IMR-90 (cell line): ENCODE data around the gene MAGEF1. TPM values are rescaled to one million over a fixed set of nuclear protein-coding genes. Genes with fewer than 3 reads are reported as not detected.

Experiments
- ATAC-seq: fragments of 200-7000 bp; cut with Tn5 transposase; 2 replicates; pipeline ENCODE4 v1.9.1; 2020; ENCODE audit warnings: low read depth, mild to moderate bottlenecking, moderate library complexity
- BruUV-seq: library from RNA; stranded (reverse); fragments of 400-500 nt; replicated peaks from 2 replicates; lab custom pipeline; 2021; lab: Mats Ljungman, UMichigan
- CTCF ChIA-PET: fragments of 300-600 bp; formaldehyde crosslinking; extraction: SDS; loops from one replicate; lab custom pipeline; 2021; ENCODE audit warnings: antibody characterized with exemption; lab: Yijun Ruan, JAX
- POLR2A ChIA-PET: fragments of 300-600 bp; sonication (Branson Sonifier 250); formaldehyde crosslinking; loops from one replicate; lab custom pipeline; 2022; ENCODE audit warnings: antibody characterized with exemption; ENCODE audit not compliant: unreplicated experiment; lab: Charles Lee
- DNase-seq: peaks from one replicate; pipeline ENCODE4 v3.0.0; 2013
- H2AFZ ChIP-seq: replicated peaks from 2 replicates; pipeline ENCODE3; 2013; ENCODE audit warnings: low read length, mild to moderate bottlenecking; ENCODE audit not compliant: poor library complexity
- H2AK5ac ChIP-seq: 2 replicates; pipeline ENCODE4 v1.6.1; 2013; ENCODE audit warnings: low read depth, low read length, inconsistent platforms
- H2AK9ac ChIP-seq: replicated peaks from 2 replicates; pipeline ENCODE3; 2013; ENCODE audit warnings: mild to moderate bottlenecking, low read depth, low read length, moderate library complexity; ENCODE audit not compliant: poor library complexity
- H2BK120ac ChIP-seq: 2 replicates; pipeline ENCODE4 v1.6.1; 2013; ENCODE audit warnings: low read depth, low read length, inconsistent platforms
- H2BK15ac ChIP-seq: 3 replicates; pipeline ENCODE4 v1.6.1; 2013; ENCODE audit warnings: low read depth, low read length, inconsistent platforms
- H2BK20ac ChIP-seq: 2 replicates; pipeline ENCODE4 v1.6.1; 2013; ENCODE audit warnings: low read depth, mild to moderate bottlenecking, inconsistent platforms, low read length, moderate library complexity
- H2BK5ac ChIP-seq: 2 replicates; pipeline ENCODE4 v1.6.1; 2013; ENCODE audit warnings: mild to moderate bottlenecking, low read depth, low read length, inconsistent platforms; ENCODE audit not compliant: poor library complexity, severe bottlenecking
- H3K14ac ChIP-seq: replicated peaks from 2 replicates; pipeline ENCODE4 v1.6.1; 2013; ENCODE audit warnings: low read depth, low read length, inconsistent platforms
- H3K18ac ChIP-seq: 2 replicates; pipeline ENCODE4 v1.6.1; 2013; ENCODE audit warnings: low read depth, low read length, control low read depth
- H3K23ac ChIP-seq: 2 replicates; pipeline ENCODE4 v1.6.1; 2013; ENCODE audit warnings: low read depth, low read length, inconsistent platforms
- H3K27ac ChIP-seq: 2 replicates; pipeline ENCODE4 v1.5.1; 2013; ENCODE audit warnings: mild to moderate bottlenecking, control low read depth, low read length; ENCODE audit not compliant: insufficient read depth
- H3K27me3 ChIP-seq: 2 replicates; pipeline ENCODE4 v1.6.1; 2013; ENCODE audit warnings: low read length; ENCODE audit not compliant: control insufficient read depth, insufficient read depth
- H3K36me3 ChIP-seq: 2 replicates; pipeline ENCODE4 v1.6.1; 2013; ENCODE audit warnings: low read length, mixed read lengths; ENCODE audit not compliant: control insufficient read depth, insufficient read depth
- H3K4ac ChIP-seq: 2 replicates; pipeline ENCODE4 v1.6.1; 2013; ENCODE audit warnings: low read depth, low read length, inconsistent platforms
- H3K4me1 ChIP-seq: 2 replicates; pipeline ENCODE4 v1.6.1; 2013; ENCODE audit warnings: low read length, mixed read lengths; ENCODE audit not compliant: control insufficient read depth, insufficient read depth
- H3K4me2 ChIP-seq: 2 replicates; pipeline ENCODE4 v1.6.1; 2013; ENCODE audit warnings: low read depth, mild to moderate bottlenecking, control low read depth, low read length, moderate library complexity
- H3K4me3 ChIP-seq: 2 replicates; pipeline ENCODE4 v1.5.1; 2013; ENCODE audit warnings: low read depth, mild to moderate bottlenecking, control low read depth, low read length, moderate library complexity; ENCODE audit not compliant: insufficient read depth
- H3K56ac ChIP-seq: 2 replicates; pipeline ENCODE4 v1.6.1; 2013; ENCODE audit warnings: low read length, inconsistent platforms; ENCODE audit not compliant: insufficient read depth; ENCODE audit errors: extremely low read depth
- H3K79me1 ChIP-seq, 2 experiments: 2 replicates each; pipeline ENCODE4 v1.6.1; 2013; ENCODE audit warnings: low read length in 2 of 2, inconsistent platforms in 1 of 2, low read depth in 1 of 2
- H3K9ac ChIP-seq: 2 replicates; pipeline ENCODE4 v1.6.1; 2013; ENCODE audit warnings: low read depth, low read length, control low read depth
- H3K9me1 ChIP-seq: 2 replicates; pipeline ENCODE4 v1.6.1; 2013; ENCODE audit warnings: low read length, inconsistent platforms; ENCODE audit not compliant: insufficient read depth
- H3K9me3 ChIP-seq: 2 replicates; pipeline ENCODE4 v1.6.1; 2013; ENCODE audit warnings: low read length; ENCODE audit not compliant: control insufficient read depth, insufficient read depth
- H4K20me1 ChIP-seq: 2 replicates; pipeline ENCODE4 v1.6.1; 2013; ENCODE audit warnings: low read length, inconsistent platforms; ENCODE audit not compliant: insufficient read depth
- H4K5ac ChIP-seq: 2 replicates; pipeline ENCODE4 v1.6.1; 2013; ENCODE audit warnings: mild to moderate bottlenecking, low read depth, low read length, control low read depth
- H4K8ac ChIP-seq, 2 experiments: 2 replicates each; pipeline ENCODE4 v1.6.1; 2013; ENCODE audit warnings: low read depth in 2 of 2, low read length in 2 of 2, control low read depth in 1 of 2, inconsistent platforms in 1 of 2
- H4K91ac ChIP-seq: 2 replicates; pipeline ENCODE4 v1.6.1; 2013; ENCODE audit warnings: low read depth, low read length, inconsistent platforms; ENCODE audit not compliant: insufficient read depth
- BHLHE40 ChIP-seq: fragments of 150-350 bp; IDR thresholded peaks from 2 replicates; pipeline ENCODE4 v1.6.1; 2016; ENCODE audit warnings: mild to moderate bottlenecking, low read depth, low read length
- CHD1 ChIP-seq: IDR thresholded peaks from 2 replicates; pipeline ENCODE4 v1.6.1; 2012; ENCODE audit warnings: low read depth, low read length, improper control_type of control experiment
- ELK1 ChIP-seq: fragments of 150-350 bp; IDR thresholded peaks from 2 replicates; pipeline ENCODE4 v1.6.1; 2016; ENCODE audit warnings: low read depth, mild to moderate bottlenecking, low read length, moderate library complexity, borderline replicate concordance
- FOS ChIP-seq: fragments of 150-350 bp; IDR thresholded peaks from 2 replicates; pipeline ENCODE4 v1.6.1; 2016; ENCODE audit warnings: low read depth, low read length
- MAFK ChIP-seq: IDR thresholded peaks from 2 replicates; pipeline ENCODE4 v1.6.1; 2012; ENCODE audit warnings: low read depth, low read length, improper control_type of control experiment
- MAZ ChIP-seq: IDR thresholded peaks from 2 replicates; pipeline ENCODE4 v1.6.1; 2012; ENCODE audit warnings: low read depth, mild to moderate bottlenecking, low read length, improper control_type of control experiment, moderate library complexity, borderline replicate concordance
- MXI1 ChIP-seq: IDR thresholded peaks from 2 replicates; pipeline ENCODE4 v1.6.1; 2012; ENCODE audit warnings: low read depth, mild to moderate bottlenecking, low read length, moderate library complexity, borderline replicate concordance
- RAD21 ChIP-seq: IDR thresholded peaks from 2 replicates; pipeline ENCODE4 v1.6.1; 2012; ENCODE audit warnings: low read length, improper control_type of control experiment
- RCOR1 ChIP-seq: IDR thresholded peaks from 2 replicates; pipeline ENCODE4 v1.6.1; 2012; ENCODE audit warnings: mild to moderate bottlenecking, low read length, improper control_type of control experiment; ENCODE audit not compliant: insufficient replicate concordance
- RFX5 ChIP-seq: IDR thresholded peaks from 2 replicates; pipeline ENCODE4 v1.8.0; 2012; ENCODE audit warnings: low read depth, mild to moderate bottlenecking, low read length, moderate library complexity
- WGBS, 2 experiments: methylation state at CpG; one replicate each; pipeline versions ENCODE4 v1.1.5 to v1.1.7; 2013; ENCODE audit warnings: missing lambda C conversion rate in 2 of 2; ENCODE audit not compliant: insufficient read length in 1 of 2; ENCODE audit errors: extremely low coverage in 2 of 2; 5-methylcytosine and 5-hydroxymethylcytosine counted together
- dilution Hi-C: fragments of 300-500 bp; cut with HindIII; formaldehyde crosslinking; loops from one replicate; pipeline ENCODE4 v1.14.3; 2018; ENCODE audit warnings: low sequenced_read_pairs; ENCODE audit not compliant: unreplicated experiment
- in situ Hi-C: fragments of 300-500 bp; cut with MboI; formaldehyde crosslinking; loops from 3 replicates; pipeline ENCODE4 v1.14.3; 2019; ENCODE audit warnings: low sequenced_read_pairs, inconsistent platforms, mixed read lengths
- intact Hi-C: fragments of 100-400 bp; cut with micrococcal nuclease; formaldehyde crosslinking; loops from 2 replicates; pipeline ENCODE4 v1.10.0; 2022
- polyA plus RNA-seq, 3 experiments: library from polyadenylated mRNA; depleted of rRNA; stranded (reverse); fragments of >200 nt; gene quantifications; 2 replicates each; pipeline ENCODE4 v1.2.3, GENCODE V29; 2012; ENCODE audit warnings: low replicate concordance in 1 of 3
- total RNA-seq: library from RNA; depleted of rRNA; stranded (reverse); fragments of >200 nt; gene quantifications from 2 replicates; pipeline ENCODE4 v1.2.3, GENCODE V29; 2012

Gene MAGEF1
- total and polyA plus RNA-seq, 2 of the 4 experiments (the other 2 are of a cell fraction): 10.6 to 19.4 TPM

- Histone ChIP-seq H2AK9ac (no peak overlapping the region), H3K14ac (no peak overlapping the region), H3K23ac (no peak overlapping the region), H4K91ac (no peak overlapping the region), H3K4ac (no peak overlapping the region), H3K4me3 (no peak overlapping the region), H4K5ac (no peak overlapping the region), H3K18ac (no peak overlapping the region), H2BK15ac (no peak overlapping the region), H2BK20ac (no peak overlapping the region), H4K20me1 (no peaks in the 10 kb centered on the region), H3K9me3 (no peaks in the 10 kb centered on the region), H3K36me3 (no peaks in the 10 kb centered on the region), H3K79me1 (no peaks in the 10 kb centered on the region), H2AFZ (no peak overlapping the region), H2AK5ac (no peak overlapping the region; the same call in 1 of the 2 replicates), H2BK5ac (no peak overlapping the region), H3K56ac (no peak overlapping the region), H3K27me3 (peaks cover 13% of the 10 kb centered on the region), H3K9me1 (peaks cover 11% of the 10 kb centered on the region; the same call in 1 of the 2 replicates), H3K4me2 (no peak overlapping the region), H3K9ac (no peak overlapping the region), H3K4me1 (peaks cover 18% of the 10 kb centered on the region), H2BK120ac (no peak overlapping the region), H3K27ac (no peak overlapping the region), H4K8ac (no peak overlapping the region)
- in situ Hi-C loops (no loop called here), dilution Hi-C loops (no loop called here), intact Hi-C loops (no loop called here)
- ChIA-PET CTCF (no interaction called here), POLR2A (no interaction called here)
- ATAC-seq (no peak), DNase-seq (no peak)
- no CpG with 5 or more reads among the region's 5 CpGs for WGBS, 2 experiments
- BruUV-seq: no TSS peak
- TF ChIP-seq MAFK (no peak), MAZ (no peak), ELK1 (no peak), MXI1 (no peak), BHLHE40 (no peak), RCOR1 (no peak), FOS (no peak), RAD21 (no peak), RFX5 (no peak), CHD1 (no peak)
Measured at GRCh38 chr3:184752361-184752760, 40.5 kb upstream of the MAGEF1 start.
